Lower leg skin (tissue), 3 donors: ENCODE data around the gene PRPF40A.

Experiments used
- CTCF ChIP-seq, 3 donors: fragments of 450-650 bp; IDR thresholded peaks; one replicate each; pipeline ENCODE4 v1.5.1; 2016; ENCODE audit warnings: antibody characterized with exemption in 3 of 3, mild to moderate bottlenecking in 3 of 3, moderate library complexity in 2 of 3
- POLR2A ChIP-seq, 2 donors: fragments of 450-650 bp; IDR thresholded peaks; one replicate each; pipeline ENCODE4 v1.6.1; 2016 to 2017; ENCODE audit warnings: antibody characterized with exemption in 2 of 2, mild to moderate bottlenecking in 1 of 2, moderate library complexity in 1 of 2

DNA sequence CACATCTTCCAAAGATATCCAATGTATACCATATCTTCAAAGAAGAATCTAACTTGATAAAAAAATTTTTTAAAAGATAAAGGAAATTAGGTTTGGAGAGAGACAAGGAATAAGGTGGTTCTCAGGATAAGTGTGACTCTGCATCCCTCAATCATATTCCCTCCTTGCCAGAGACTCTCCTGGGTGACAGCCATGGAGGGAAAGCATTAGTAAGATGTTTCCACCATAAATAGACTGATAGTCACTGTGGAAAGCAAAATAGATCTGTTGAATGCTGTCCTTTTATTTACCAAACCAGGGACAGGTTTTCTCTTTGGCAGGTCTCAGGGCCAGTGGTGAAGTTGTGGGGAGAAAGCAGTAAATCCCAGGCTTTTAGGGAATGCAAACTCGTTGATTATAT, 107.6 kb downstream of the PRPF40A start:
- TF ChIP-seq CTCF (IDR thresholded peaks at IDR 0.05) (no peak), POLR2A (IDR thresholded peaks at IDR 0.05) (no peak)
